GM18861 (cell line): ENCODE measurements around the gene FCRL1.

Source experiments
- ATAC-seq: cut with Tn5 transposase; IDR thresholded peaks from one replicate; pipeline ENCODE4 v1.9.1; 2021; ENCODE audit not compliant: unreplicated experiment

FCRL1 gene

DNA sequence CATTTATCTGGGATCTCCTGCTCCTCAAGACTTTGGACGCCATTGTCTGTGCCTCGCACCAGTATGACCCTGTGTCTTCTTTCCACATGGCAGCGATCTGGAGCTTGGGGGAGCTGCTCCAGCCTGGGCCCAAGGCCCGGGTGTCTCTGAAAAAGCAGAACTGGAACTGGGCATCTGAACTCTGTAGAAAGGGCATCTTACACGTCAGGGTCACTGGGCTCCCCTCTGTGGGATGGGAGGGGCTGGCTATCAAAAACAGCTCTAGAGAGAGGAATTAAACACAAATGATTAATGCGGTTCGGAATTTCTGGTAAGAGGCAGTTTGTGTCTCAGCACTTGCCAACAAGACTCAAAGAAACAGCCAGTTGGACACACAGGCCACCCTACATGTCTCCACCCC is 16.1 kb downstream of the FCRL1 start:
- no peak for ATAC-seq

DNA sequence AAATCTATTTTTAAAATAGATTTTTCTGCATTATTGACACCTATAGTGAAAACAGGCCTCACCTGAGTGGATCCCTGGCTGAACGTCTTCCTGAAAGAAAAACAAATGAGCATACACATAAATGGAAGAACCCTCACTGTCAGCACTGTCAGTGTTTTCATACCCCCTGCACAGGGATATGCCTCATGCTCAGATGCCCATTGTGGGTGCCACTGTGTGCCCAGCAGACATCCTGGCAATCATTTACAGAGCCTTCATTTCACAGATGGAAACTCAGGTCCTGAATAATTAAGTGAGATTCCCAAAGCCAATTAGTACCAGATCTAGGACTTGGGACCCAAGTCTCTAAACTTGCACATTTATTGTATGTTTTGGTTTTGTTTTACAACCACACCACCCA is 19.9 kb downstream of the FCRL1 start:
- no peak for ATAC-seq

DNA sequence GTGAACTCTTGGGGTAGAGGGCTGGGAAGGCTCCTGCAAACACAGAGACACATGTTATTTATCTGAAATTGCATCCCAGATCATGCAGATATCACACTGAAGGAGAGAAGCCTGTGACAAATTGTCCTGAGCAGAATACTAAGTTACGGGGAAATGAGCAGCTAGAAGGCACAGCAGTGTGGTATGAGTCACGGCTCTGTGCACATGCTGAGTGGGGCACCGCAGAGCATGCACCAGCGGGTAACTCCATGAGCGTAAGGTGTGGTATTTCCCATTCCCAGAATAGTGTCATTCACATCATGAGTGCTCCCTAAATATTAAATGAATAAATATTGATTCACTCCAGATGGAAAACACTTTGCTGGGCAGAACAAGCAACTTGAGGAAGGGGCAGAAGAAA is 21.7 kb downstream of the FCRL1 start:
- no peak for ATAC-seq

DNA sequence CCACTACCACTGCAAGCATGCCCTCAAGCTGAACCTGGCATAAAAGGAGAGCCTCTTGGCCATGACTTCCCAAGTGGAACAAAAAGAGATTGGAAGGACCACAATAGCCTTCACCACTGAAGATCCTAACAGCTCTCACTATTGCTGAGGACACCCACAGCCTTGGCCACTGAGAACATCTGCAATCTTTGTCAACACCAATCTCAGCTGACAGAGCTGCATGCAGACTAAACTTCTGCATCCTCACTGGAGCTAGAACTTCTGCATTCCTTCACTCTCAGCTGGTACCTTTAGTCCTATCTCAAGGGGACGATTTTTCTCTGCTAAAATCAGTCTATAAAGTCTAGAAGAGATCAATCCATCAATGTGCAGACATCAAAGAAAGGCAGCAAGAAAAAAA is 34.7 kb downstream of the FCRL1 start:
- ATAC-seq, result no peak

DNA sequence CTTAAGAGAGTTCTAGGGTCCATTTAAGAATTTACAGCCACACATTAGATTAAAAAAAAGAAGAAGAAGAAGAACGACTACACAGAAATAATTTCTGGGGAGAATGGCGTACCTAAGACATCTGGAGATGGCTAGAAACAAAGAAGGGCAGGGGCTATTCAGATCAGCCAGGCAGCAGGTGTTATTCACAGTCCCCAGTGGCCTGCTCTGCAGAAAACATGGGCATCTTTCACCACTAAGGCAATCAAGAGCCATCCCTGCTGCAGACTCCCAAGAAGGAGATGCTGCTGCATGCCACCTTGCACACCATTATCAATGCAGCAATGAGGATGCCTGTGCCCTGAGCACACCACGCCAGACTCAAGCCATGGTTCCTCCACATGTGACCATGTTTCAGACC is 35.1 kb downstream of the FCRL1 start:
- ATAC-seq, result no peak

DNA sequence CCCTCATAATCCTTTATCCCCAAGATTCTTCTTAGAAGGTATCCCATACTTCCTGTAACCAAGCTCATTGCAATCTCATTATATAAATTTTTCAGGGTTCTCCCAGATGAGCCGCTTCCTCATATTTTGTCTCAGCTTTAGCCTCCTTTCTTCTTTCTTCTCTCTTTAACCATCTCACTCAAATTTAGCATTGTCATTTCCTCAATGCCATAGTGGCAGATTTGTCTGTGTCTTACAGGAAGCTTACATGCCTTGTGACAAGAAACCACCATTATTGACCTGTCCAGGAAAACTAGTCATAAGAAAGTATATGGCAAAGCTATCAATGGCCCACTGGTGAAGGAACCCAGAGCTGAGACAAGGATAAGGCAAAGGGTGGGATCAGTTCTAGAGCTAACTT is 37.0 kb downstream of the FCRL1 start:
- ATAC-seq, result no peak

DNA sequence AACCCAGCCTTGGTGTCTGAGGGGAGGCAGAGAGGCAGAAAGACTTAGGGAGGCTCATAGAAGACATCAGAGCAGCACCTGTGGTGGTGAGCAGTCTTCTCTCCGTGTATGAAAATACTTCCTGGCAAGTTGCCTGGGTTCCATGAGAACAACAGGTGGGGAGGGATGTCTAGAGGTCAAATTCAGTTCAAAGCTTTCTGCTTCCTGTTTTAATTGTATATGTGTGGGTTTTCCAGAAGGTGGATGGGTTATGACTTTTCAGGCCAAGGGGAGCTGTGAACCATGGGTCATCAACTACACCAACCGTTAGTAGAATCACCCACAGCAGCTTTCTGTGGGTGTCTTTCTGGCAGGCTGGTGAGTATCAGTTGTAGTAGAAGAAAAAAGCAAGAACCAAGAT is 38.9 kb downstream of the FCRL1 start:
- ATAC-seq, result no peak

DNA sequence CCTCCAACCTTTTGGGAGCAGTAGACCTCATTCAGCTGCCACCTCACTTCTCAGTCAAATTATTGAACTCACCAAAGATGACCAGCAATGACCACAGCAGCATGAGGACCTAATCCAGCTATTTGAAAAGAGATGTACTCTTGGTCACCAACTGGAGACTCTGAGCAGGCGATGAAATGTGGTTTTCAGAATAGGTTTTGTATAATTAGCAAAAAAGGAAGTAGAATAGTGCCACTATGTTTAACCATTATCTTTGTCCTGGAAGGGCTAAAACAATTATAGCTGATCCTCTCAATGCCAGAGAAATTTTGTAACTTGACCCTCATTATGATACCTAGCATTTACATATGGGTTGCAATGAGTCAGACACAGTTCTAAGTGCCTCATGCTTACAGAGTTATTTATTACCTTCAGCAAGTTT is 42.9 kb downstream of the FCRL1 start, which contains the start of gene FCRL2:
Gene FCRL2 (minus strand): TSS at position 162 of the 421 bp plus-strand sequence. CDS start 59 bp downstream, at position 103.
- peak; percentile 72 for ATAC-seq

DNA sequence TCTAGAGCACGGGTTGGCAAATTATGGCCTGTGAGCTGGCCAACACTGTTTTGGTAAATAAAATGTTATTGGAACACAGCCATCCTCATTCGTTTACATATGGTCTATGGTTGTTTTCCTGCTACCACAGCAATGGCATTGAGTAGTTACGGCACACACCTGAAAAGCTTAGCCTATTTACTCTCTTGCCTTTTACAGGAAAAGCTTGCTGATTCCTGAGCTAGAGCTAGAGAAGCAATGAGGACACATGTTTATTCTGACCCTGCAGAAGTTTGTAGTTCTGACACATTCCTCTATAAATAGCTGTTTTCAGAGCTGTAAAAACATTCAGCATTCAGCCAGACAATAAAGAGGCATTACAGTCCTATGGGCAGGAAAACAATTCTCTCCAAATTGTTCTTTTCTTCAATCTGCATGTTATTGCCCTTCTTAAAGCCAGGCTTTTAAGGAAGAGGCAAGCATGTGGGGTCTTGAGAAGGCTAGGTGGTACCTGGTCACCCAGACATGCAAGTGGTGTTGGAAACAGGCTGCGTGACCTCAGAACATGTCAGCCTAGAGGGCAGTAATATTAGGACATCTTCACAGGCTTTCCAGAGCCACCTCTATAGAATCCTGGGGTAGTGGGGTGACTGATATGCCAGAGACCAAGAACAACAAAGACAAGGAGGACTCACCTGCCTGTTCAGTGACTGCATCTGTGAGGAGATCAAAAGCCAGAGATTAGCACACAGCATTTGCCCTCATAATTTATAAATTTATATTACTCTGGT is 44.6 kb downstream of the FCRL1 start:
- ATAC-seq, result no peak

DNA sequence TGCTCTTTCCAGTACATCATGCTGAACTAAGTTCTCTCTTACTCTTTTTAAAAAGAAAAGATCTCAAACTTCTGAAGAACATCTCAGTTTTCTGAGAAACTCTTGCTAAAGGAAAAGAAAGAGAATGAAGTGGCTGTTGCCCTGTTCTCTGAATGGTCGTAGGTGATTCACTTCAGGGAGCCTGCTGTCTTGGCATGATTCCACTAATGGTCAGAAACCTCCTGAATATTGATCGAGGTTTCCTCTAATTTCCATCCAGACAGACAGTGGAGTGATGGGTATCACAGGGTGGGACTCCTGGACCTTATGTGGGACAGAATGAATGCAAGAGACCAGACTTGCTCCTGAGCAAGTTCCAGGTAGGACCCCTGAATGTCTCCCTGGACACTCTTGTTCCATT is 45.5 kb downstream of the FCRL1 start:
- no peak for ATAC-seq

DNA sequence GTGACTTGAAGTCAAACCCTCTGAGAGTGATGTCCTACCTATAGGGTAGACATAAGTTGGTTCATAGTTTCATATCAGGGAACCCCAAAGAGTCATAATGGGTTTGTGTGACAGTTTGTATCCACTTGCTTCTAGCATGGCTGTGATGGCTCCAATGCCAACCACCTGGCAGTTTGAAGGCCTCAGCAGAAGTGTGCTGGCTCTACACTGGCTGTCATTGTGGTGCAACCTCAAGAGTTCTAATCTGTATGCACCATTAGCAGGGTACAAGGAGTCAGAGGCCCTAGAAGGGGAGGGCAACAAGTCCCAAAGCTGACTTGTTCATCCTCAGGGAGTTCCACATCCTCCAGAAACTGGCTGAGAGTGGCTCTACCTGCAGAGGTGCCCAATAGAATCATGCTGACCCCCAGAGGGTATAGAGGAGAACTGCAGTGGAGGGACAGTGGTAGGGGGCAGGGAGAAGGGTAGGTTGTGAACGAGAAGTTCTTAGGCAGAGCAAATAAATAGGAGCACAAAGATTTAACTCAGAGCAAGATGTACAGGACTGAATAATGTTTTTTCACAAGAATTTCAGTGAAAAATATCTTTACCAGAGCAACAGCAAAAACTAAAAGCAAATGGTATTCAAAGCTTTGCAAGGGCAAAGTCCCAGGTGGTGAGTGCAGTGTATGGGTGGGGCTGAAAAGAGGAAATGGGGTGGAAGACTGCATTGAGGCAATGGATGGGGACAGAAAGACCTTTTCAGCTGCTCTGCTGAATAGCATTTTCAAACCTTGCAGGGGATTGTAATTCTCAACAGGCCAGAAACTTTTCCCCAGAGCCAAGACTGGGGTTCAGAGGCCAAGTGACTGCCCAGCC is 46.2 kb downstream of the FCRL1 start:
- ATAC-seq, result peak; percentile 39

DNA sequence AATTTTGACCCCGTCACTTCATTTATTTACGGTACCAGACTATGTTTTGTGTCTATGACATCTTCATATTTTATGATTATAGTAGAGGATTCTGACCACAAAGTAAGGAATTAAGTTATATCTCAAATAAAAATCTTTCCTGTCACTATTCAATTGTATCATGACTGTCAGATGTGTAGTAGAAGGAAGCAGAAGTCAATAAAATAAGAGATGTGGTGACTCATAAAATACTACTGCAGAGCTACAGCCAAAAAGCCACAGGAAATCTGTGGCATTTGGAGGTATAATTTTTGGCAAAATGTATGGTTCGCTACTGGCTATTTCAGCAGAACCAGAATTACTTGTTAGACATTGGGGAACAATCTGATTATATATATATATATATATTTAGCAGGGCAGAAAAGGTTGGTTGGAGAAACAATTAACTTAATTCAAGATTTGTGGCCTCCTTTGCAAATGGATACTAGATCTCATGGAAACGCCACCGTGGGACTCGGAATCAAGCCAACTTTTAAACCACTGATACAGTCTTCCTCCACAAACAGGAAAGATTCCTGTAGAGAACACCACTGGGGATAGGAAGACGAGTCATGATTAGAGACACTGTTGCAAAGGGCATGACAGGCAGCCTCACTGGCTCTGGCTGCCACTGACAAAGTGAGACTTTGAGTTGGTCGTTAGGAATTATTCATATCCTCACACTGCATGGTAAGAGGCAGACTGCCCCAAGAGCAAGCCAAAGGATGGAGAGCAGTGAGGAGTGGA is 48.1 kb downstream of the FCRL1 start:
- ATAC-seq, result no peak

DNA sequence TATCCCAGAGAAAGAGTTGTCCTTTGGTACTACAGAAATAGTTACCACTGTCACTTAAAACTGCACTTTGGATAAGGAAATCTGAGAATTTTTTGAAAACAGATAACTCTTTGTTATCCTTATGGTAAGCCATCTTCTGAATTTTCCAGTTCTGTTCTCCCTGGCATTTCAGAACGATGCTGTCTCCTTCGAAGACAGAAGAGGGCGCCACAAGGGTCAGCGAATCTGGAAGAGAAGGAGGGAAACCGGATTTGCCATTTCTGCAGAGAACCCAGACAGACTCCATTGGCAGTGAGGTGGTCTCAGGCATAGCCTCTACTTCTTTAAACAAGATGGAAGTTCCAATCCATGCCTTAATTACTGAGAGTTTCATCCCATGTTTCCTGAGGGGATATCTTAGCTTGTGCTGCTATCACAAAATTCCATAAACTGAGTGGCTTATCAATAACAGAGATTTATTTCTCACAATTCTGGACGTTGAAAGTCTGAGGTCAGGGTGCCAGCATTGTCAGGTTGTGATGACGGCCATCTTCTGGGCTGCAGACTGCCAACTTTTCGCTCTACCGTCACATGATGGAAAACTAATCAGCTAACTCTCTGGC is 49.4 kb downstream of the FCRL1 start:
- no peak for ATAC-seq

DNA sequence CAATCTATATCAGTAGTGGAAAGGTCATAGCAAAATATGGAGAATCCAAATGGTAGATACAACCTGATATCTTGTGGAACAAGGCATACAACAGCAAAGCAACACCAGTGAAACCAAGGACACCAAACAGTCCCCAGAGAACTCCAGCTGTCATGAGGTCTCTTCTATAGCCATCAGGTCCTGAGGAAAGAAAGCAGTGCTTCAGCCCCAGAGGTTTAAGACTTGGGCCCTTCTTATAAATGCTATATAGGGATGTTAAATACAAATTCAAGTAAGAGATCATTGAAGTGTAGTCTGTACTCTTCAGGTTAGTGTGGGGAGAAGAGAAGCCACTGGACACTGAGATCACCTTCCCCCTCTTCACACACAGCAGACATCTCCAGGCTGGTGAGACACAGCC is 53.1 kb downstream of the FCRL1 start:
- ATAC-seq, result no peak

DNA sequence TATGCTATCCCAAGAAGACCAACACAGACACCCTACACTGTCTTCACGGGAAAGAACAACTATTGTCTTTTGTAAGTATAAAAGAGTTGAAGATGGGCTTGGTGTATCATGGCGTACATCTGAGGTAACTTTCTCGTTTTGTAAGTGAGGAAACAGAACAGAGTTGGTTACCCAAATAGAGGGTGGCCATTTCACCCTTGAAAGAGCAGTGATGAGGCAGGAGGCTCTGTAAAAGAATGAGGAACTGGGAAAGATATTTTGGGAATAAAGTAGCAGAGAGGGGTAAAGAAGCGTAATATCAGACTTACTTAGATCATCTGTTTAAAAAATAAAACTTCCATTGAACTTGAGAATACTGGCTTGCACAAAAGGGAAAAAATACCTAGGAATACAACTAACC is 61.9 kb downstream of the FCRL1 start:
- no peak for ATAC-seq

DNA sequence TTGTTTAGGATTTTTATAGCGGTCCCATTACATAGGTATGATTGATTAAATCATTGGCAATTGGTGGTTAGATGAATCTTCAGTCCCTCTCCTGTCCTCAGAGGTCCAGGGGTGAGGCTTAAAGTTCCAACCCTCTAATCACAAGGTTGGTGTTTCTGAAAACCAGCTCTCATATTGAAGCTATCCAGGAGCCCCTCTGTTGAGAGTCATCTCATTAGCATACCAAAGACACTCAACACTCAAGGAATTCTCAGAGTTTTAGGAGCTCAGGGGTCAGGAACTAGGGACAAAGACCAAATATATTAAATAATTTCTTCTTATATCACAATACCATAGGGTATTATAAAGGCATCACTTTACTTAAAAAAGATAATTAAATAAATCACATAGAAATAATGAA is 66.3 kb downstream of the FCRL1 start:
- no peak for ATAC-seq

DNA sequence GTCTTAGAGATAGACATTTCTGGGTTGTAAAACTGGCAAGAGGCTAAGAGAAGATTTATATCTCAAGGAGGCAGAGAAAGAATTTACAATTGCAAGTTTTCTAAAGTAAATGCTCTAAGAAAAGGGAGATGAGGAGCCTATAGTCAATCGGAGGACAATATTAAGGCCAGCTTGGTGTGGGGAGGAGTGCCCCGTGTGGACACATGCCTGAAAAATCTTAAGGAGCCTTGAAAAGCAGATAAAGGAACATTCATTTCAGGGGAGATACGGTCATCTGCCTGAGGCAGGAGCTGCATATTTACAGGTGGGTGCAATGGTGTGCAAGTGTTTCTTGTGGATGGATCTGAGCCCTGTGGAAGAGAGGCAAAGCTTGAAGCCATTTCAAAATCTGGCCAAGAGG is 68.6 kb downstream of the FCRL1 start:
- no peak for ATAC-seq

DNA sequence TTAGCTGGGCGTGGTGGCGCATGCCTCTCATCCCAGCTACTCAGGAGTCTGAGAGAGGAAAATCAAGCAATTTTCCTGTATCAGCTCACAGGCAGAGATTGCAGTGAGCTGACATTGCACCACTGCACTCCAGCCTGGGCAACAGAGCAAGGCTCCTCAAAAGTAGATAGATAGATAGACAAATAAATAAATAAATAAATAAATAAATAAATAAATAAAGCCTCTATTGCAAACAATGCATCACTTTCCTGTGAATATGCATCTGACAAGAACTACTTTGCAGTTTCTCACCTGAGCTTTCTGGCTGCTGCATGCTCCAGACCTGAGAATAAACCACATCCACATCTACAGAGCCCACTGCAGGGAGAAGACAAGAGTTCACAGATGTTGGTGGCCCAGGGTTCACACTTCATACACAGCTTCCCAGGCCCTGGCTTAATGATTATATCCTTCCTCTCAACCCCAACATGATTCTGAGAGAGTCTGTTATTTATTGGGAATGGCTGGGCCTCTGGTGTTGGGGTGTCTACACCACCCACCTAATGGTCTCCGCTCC is 71.6 kb downstream of the FCRL1 start:
- ATAC-seq, result no peak
